Fibroblast of lung (primary cell): ENCODE data around the gene DRGX.

Experiments used
- EZH2 ChIP-seq: IDR thresholded peaks from 2 replicates; pipeline ENCODE4 v1.5.1; 2012; ENCODE audit warnings: low read length, control low read depth, mild to moderate bottlenecking; ENCODE audit errors: missing control alignments
- TF ChIP-seq, protein P1 (sequence below), 2 donors: IDR thresholded peaks in 1 of 2; conservative IDR thresholded peaks in 1 of 2; 1 replicate in 1 of 2; 2 replicates in 1 of 2; pipeline ENCODE4 v1.5.1; 2011 to 2012; ENCODE audit warnings: low read length in 2 of 2, control low read depth in 1 of 2, inconsistent platforms in 1 of 2, low read depth in 1 of 2, mild to moderate bottlenecking in 1 of 2

DNA sequence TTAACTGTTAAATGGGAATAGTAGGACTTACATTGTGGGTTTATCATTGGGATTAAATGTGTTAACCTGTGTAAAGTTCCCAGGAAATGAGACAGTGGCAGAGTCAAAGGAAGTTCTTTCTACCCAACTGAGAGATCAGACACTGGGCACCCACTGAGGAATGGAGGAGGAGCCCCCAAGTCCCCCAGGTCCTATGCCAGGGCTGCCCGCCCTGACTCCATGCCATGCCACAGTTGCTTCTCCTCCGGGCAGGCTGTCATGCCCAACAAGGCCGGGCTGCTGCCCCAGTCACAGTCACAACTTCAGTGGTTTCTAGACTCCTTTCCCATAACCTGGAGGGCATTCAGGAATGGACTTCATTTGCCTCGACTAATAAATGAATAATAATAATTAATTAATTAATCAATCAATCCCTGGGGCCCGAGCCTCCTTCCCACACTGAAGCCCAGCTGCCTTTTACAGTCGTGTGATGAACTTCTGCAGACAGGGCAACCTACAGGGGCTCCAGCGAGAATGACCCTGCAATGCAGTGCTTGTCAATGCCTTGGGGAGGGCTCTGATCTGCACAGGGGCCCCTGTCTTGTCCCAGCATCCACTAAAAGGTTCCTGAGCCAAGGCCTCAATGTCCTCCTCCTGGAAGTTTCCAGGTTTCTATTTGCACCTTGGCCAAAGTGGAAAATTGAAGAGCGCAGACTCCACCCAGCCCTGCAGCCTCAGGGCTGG, 32.4 kb downstream of the DRGX start:
- TF ChIP-seq EZH2: no peak
- TF ChIP-seq, protein P1, sequence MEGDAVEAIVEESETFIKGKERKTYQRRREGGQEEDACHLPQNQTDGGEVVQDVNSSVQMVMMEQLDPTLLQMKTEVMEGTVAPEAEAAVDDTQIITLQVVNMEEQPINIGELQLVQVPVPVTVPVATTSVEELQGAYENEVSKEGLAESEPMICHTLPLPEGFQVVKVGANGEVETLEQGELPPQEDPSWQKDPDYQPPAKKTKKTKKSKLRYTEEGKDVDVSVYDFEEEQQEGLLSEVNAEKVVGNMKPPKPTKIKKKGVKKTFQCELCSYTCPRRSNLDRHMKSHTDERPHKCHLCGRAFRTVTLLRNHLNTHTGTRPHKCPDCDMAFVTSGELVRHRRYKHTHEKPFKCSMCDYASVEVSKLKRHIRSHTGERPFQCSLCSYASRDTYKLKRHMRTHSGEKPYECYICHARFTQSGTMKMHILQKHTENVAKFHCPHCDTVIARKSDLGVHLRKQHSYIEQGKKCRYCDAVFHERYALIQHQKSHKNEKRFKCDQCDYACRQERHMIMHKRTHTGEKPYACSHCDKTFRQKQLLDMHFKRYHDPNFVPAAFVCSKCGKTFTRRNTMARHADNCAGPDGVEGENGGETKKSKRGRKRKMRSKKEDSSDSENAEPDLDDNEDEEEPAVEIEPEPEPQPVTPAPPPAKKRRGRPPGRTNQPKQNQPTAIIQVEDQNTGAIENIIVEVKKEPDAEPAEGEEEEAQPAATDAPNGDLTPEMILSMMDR (conservative IDR thresholded peaks at IDR 0.05 in 1 of 2, IDR thresholded peaks at IDR 0.05 in 1 of 2; ENCODE audit: low read depth in 1 of 2, low read length in 2 of 2): no peak
